A673 (cell line): Measurements from ENCODE around the gene ADAMTS12.

ENCODE experiments used
- EZH2 ChIP-seq: fragments of 200-600 bp; sonication (generic); IDR thresholded peaks from 2 replicates; pipeline ENCODE4 v1.6.1; 2017; ENCODE audit warnings: borderline replicate concordance, low read depth, mild to moderate bottlenecking, mixed read lengths, antibody characterized with exemption, low read length; ENCODE audit not compliant: poor library complexity, severe bottlenecking
- TF ChIP-seq, protein P1 (sequence below): fragments of 300-800, 200-600 bp; sonication (generic); conservative IDR thresholded peaks from 2 replicates; pipeline ENCODE4 v1.5.1; 2017; ENCODE audit warnings: low read depth, mild to moderate bottlenecking, antibody characterized with exemption, low read length, moderate library complexity, mixed read lengths

DNA sequence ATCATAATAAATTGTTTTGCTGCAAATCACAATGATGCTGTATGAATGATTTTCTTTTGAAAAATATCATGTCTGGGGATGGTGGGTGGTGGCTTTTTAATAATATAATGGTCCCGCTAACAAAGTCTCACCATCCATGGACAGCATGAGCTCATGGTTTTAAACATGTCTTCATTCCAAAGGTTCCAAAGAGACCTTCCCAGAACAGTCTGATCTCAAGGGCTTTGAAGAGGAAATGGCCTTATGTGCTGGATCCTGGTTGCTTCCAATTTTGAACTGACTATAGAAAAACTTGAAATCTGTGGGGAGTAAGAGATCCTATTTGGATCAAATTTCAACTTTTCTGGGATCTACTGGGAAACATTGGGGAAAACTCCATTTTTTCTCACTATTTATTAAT lies 121.8 kb downstream of the ADAMTS12 start:
- TF ChIP-seq, protein P1, sequence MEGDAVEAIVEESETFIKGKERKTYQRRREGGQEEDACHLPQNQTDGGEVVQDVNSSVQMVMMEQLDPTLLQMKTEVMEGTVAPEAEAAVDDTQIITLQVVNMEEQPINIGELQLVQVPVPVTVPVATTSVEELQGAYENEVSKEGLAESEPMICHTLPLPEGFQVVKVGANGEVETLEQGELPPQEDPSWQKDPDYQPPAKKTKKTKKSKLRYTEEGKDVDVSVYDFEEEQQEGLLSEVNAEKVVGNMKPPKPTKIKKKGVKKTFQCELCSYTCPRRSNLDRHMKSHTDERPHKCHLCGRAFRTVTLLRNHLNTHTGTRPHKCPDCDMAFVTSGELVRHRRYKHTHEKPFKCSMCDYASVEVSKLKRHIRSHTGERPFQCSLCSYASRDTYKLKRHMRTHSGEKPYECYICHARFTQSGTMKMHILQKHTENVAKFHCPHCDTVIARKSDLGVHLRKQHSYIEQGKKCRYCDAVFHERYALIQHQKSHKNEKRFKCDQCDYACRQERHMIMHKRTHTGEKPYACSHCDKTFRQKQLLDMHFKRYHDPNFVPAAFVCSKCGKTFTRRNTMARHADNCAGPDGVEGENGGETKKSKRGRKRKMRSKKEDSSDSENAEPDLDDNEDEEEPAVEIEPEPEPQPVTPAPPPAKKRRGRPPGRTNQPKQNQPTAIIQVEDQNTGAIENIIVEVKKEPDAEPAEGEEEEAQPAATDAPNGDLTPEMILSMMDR, result no peak
- no peak for TF ChIP-seq EZH2
